HEK293 (cell line): ENCODE measurements around the gene RPS19.

Experiments
- CTCF ChIP-seq: fragments of 450-650 bp; formaldehyde crosslinking; IDR thresholded peaks from 2 replicates; pipeline ENCODE4 v1.5.1; 2016; ENCODE audit warnings: missing biosample characterization, missing genetic modification characterization
- MYNN ChIP-seq: fragments of 450-650 bp; formaldehyde crosslinking; IDR thresholded peaks from 2 replicates; pipeline ENCODE4 v1.5.1; 2016; ENCODE audit warnings: missing biosample characterization, missing genetic modification characterization, borderline replicate concordance
- ZBTB10 ChIP-seq: fragments of 450-650 bp; formaldehyde crosslinking; IDR thresholded peaks from 2 replicates; pipeline ENCODE4 v1.5.1; 2016; ENCODE audit warnings: missing biosample characterization, missing genetic modification characterization
- ZBTB17 ChIP-seq: fragments of 450-650 bp; formaldehyde crosslinking; IDR thresholded peaks from 2 replicates; pipeline ENCODE4 v1.5.1; 2016; ENCODE audit warnings: missing biosample characterization, missing genetic modification characterization
- ZNF423 ChIP-seq: fragments of 450-650 bp; formaldehyde crosslinking; IDR thresholded peaks from 2 replicates; pipeline ENCODE4 v1.5.1; 2016; ENCODE audit warnings: missing biosample characterization, missing genetic modification characterization
- ZNF580 ChIP-seq: fragments of 450-650 bp; formaldehyde crosslinking; IDR thresholded peaks from 2 replicates; pipeline ENCODE4 v1.5.1; 2016; ENCODE audit warnings: missing biosample characterization, missing genetic modification characterization
- ZNF621 ChIP-seq: fragments of 450-650 bp; formaldehyde crosslinking; IDR thresholded peaks from 2 replicates; pipeline ENCODE4 v1.5.1; 2017; ENCODE audit warnings: missing biosample characterization, missing genetic modification characterization
- ZNF623 ChIP-seq: fragments of 450-650 bp; formaldehyde crosslinking; IDR thresholded peaks from 2 replicates; pipeline ENCODE4 v1.5.1; 2016; ENCODE audit warnings: missing biosample characterization, missing genetic modification characterization
- ZNF704 ChIP-seq: fragments of 450-650 bp; formaldehyde crosslinking; IDR thresholded peaks from 2 replicates; pipeline ENCODE4 v1.5.1; 2016; ENCODE audit warnings: missing biosample characterization, missing genetic modification characterization
- TF ChIP-seq, protein P1 (sequence below): fragments of 450-650 bp; formaldehyde crosslinking; IDR thresholded peaks from 2 replicates; pipeline ENCODE4 v1.5.1; 2016; ENCODE audit warnings: missing biosample characterization, missing genetic modification characterization

GRCh38 chr19:41911889-41912731 lies 52.1 kb downstream of the RPS19 start:
- TF ChIP-seq CTCF (tag by site-specific recombination) (no peak), ZNF704 (tag by site-specific recombination) (no peak), ZBTB17 (no peak), MYNN (tag by site-specific recombination) (no peak), ZNF623 (tag by site-specific recombination) (no peak), ZNF423 (tag by site-specific recombination) (no peak), ZNF580 (tag by site-specific recombination) (no peak), ZNF621 (tag by site-specific recombination) (no peak), ZBTB10 (no peak)
- TF ChIP-seq, protein P1, sequence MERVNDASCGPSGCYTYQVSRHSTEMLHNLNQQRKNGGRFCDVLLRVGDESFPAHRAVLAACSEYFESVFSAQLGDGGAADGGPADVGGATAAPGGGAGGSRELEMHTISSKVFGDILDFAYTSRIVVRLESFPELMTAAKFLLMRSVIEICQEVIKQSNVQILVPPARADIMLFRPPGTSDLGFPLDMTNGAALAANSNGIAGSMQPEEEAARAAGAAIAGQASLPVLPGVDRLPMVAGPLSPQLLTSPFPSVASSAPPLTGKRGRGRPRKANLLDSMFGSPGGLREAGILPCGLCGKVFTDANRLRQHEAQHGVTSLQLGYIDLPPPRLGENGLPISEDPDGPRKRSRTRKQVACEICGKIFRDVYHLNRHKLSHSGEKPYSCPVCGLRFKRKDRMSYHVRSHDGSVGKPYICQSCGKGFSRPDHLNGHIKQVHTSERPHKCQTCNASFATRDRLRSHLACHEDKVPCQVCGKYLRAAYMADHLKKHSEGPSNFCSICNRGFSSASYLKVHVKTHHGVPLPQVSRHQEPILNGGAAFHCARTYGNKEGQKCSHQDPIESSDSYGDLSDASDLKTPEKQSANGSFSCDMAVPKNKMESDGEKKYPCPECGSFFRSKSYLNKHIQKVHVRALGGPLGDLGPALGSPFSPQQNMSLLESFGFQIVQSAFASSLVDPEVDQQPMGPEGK (tag by site-specific recombination): 0 out of 2 replicates have a peak, but pooled peaks have one; percentile 22
